Colonic mucosa (tissue), 4 donors: ENCODE measurements around the gene KDR. TPM values are rescaled to one million over a fixed set of nuclear protein-coding genes. Genes with fewer than 3 reads are reported as not detected.

Source experiments
- DNase-seq: peaks from one replicate; pipeline ENCODE4 v3.0.0-alpha.2; 2020
- H3K27ac ChIP-seq: fragments of 200-600 bp; one replicate; pipeline ENCODE4 v1.8.0; 2021
- H3K27me3 ChIP-seq: fragments of 200-600 bp; one replicate; pipeline ENCODE4 v1.8.0; 2021
- H3K36me3 ChIP-seq: fragments of 200-600 bp; one replicate; pipeline ENCODE4 v1.8.0; 2021
- H3K4me1 ChIP-seq: fragments of 200-600 bp; one replicate; pipeline ENCODE4 v1.8.0; 2021; ENCODE audit warnings: mild to moderate bottlenecking
- H3K4me3 ChIP-seq: fragments of 200-600 bp; one replicate; pipeline ENCODE4 v1.8.0; 2021
- H3K9ac ChIP-seq, 2 donors: one replicate each; pipeline ENCODE4 v1.7.0; 2013; ENCODE audit warnings: control low read depth in 2 of 2, low read depth in 2 of 2, low read length in 2 of 2
- H3K9me3 ChIP-seq: fragments of 200-600 bp; one replicate; pipeline ENCODE4 v1.8.0; 2021
- intact Hi-C: fragments of 100-400 bp; cut with DNase I; formaldehyde crosslinking; loops from one replicate; pipeline ENCODE4 v1.14.1; 2022
- total RNA-seq, 2 donors: library from RNA; stranded (reverse); fragmentation: NEBNext Ultra II Directional in 1 of 2; extraction: Animal tissue kit (Norgen Biotek cat#: 25700) in 1 of 2; gene quantifications; one replicate each; pipeline ENCODE4 v1.2.1, GENCODE V29; 2021
- TF ChIP-seq, protein P1 (sequence below): fragments of 200-600 bp; IDR thresholded peaks from one replicate; pipeline ENCODE4 v1.8.0; 2022; ENCODE audit warnings: antibody characterized with exemption, mild to moderate bottlenecking
- donor health status: healthy.
- donor health status: DM: no; HTN: no; CAD: no.
- donor health status: DM: no; HTN: no; CAD: no.

KDR gene
- total RNA-seq, 2 donors from 2014 or later, result 3.4 to 6.5 TPM

DNA sequence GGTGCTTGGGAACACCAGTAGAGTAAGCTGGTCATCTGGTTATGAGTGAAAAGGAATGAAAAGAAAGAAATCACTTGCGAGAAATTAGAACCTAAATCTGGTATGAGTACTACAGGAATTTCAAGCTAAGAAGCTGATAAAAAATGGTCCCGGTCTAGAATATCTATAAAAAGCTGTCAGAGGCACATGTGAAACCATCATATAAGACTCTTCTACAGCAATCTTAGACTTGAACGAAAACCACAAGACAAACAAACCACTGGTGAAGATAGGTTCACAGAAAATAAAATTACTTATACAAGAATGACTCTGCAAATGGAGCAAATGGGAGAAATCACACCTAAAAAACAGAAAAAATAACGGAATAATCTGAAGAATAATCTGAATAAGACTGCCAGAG, 69.9 kb downstream of the KDR start:
- no peak overlapping the region for H3K4me3 ChIP-seq
- H3K9ac ChIP-seq, result no peak overlapping the region
- DNase-seq, result no peak
- TF ChIP-seq, protein P1, sequence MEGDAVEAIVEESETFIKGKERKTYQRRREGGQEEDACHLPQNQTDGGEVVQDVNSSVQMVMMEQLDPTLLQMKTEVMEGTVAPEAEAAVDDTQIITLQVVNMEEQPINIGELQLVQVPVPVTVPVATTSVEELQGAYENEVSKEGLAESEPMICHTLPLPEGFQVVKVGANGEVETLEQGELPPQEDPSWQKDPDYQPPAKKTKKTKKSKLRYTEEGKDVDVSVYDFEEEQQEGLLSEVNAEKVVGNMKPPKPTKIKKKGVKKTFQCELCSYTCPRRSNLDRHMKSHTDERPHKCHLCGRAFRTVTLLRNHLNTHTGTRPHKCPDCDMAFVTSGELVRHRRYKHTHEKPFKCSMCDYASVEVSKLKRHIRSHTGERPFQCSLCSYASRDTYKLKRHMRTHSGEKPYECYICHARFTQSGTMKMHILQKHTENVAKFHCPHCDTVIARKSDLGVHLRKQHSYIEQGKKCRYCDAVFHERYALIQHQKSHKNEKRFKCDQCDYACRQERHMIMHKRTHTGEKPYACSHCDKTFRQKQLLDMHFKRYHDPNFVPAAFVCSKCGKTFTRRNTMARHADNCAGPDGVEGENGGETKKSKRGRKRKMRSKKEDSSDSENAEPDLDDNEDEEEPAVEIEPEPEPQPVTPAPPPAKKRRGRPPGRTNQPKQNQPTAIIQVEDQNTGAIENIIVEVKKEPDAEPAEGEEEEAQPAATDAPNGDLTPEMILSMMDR, result no peak
- no peaks in the 10 kb centered on the region for H3K36me3 ChIP-seq
- no peaks in the 10 kb centered on the region for H3K4me1 ChIP-seq
- no peaks in the 10 kb centered on the region for H3K27me3 ChIP-seq
- H3K9me3 ChIP-seq, result no peaks in the 10 kb centered on the region
- intact Hi-C loops, result no loop called here
- H3K27ac ChIP-seq, result no peak overlapping the region

DNA sequence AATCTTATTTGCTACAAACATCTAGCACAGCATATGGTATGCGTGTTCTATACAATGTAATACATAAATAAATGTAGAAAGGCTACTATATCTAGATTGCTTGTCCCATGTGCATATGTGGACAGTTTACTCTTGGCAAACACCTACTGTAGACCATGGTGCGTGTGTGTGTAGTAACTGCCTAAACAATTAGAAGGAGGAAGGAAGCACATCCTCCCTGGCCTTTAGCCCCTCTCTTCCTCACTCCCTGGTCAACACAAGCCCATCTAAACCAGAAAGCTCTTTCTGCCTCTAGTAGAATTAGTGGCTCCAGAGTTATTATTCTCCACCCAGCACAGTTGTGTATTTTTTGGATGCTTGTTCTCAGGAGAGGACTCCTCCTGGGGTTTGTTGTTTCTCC, 73.9 kb downstream of the KDR start:
- no peak overlapping the region for H3K4me3 ChIP-seq
- TF ChIP-seq, protein P1, result no peak
- H3K9ac ChIP-seq, result no peak overlapping the region
- H3K27ac ChIP-seq, result no peak overlapping the region
- H3K9me3 ChIP-seq, result no peaks in the 10 kb centered on the region
- H3K36me3 ChIP-seq, result no peaks in the 10 kb centered on the region
- H3K4me1 ChIP-seq, result no peaks in the 10 kb centered on the region
- intact Hi-C loops, result no loop called here
- H3K27me3 ChIP-seq, result no peaks in the 10 kb centered on the region
- DNase-seq, result no peak

DNA sequence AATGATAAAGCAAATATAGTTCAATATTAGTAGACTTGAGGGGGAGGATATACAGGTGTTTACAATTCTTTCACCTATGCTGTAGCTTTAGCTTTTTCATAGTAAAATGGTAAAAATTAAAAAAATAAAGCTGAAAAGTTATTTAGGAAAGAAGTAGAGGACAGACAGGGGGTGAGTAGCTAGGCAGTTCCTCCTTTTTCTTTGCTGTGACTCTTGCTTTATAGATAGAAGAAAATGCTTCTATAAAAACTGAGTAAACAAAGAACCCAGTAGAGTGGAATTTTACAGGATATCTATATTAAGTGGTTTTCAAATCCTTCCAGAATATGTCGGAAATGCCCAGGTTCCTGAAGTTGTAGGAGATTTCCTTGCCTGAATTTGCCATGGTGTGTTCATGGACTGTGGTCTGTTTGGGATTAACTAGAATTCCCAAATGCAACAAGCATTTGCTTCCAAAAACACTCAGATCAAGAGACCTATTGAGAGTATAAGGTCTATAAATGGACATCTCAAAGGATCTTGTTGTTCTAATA, 74.9 kb downstream of the KDR start:
- Histone ChIP-seq H3K4me1 (no peaks in the 10 kb centered on the region), H3K9ac (no peak overlapping the region), H3K9me3 (no peaks in the 10 kb centered on the region), H3K36me3 (no peaks in the 10 kb centered on the region), H3K27ac (no peak overlapping the region), H3K27me3 (no peaks in the 10 kb centered on the region), H3K4me3 (no peak overlapping the region)
- DNase-seq, result no peak
- TF ChIP-seq, protein P1, result no peak
- intact Hi-C loops, result no loop called here

DNA sequence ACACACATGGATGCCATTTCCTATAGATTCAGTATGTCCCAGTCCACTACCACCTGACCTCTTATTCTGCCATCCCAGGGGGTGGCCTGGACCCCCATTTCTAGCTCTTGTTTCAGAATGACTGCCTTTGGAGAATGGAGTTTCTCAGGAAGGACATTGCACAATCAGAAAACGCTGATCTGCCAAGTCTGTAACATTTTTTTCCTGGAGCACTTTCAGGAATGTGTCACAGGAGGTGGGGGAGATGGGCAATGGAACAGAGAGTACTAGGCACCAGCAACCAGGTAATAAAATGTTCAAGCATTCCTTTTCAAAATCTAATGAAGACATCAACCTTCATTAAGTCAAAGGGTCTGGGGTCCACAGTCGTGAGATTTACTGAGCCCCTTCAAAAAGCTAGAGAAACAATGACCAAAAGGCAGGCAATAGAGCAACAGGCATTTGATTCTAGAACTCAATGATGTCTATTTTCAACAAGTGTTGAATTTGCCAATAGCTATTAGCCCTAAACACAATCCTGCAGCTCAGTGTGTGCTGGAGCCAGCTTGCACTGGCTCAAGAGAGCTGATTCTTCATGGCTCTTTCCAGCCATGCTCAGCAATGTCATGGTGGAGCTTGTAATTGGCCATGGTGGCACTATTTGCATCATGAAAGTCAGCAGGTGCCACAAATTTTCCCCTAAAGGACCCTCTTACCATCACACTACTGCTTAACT, 87.1 kb downstream of the KDR start:
- no peaks in the 10 kb centered on the region for H3K36me3 ChIP-seq
- no peaks in the 10 kb centered on the region for H3K27me3 ChIP-seq
- DNase-seq, result no peak
- H3K27ac ChIP-seq, result no peak overlapping the region
- no peak overlapping the region for H3K9ac ChIP-seq
- no peaks in the 10 kb centered on the region for H3K4me1 ChIP-seq
- H3K9me3 ChIP-seq, result no peaks in the 10 kb centered on the region
- H3K4me3 ChIP-seq, result no peak overlapping the region
- TF ChIP-seq, protein P1, result no peak
- intact Hi-C loops, result no loop called here

DNA sequence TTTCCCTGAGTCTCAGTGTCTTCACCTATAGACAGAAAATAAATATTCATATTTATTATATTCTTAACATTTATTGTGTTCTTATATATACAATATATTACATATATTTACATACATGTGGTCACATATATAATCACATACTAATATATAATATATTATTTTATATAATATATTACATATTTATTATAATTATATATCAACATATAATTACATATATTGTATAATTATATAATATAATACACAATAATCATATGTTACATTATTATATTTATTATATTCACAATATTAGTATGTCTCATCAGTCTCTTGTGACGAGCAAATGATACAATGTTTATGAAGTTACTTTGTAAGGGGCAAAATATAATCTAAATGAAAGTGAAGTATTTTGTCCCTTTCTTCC, 87.7 kb downstream of the KDR start:
- Histone ChIP-seq H3K4me3 (no peak overlapping the region), H3K27ac (no peak overlapping the region), H3K36me3 (no peaks in the 10 kb centered on the region), H3K9me3 (no peaks in the 10 kb centered on the region), H3K27me3 (no peaks in the 10 kb centered on the region), H3K9ac (no peak overlapping the region), H3K4me1 (no peaks in the 10 kb centered on the region)
- TF ChIP-seq, protein P1, result no peak
- DNase-seq, result no peak
- intact Hi-C loops, result no loop called here
